HCT116 (cell line): ENCODE data around the gene DDAH1. TPM values are rescaled to one million over a fixed set of nuclear protein-coding genes. Genes with fewer than 3 reads are reported as not detected.

Experiments
- ATAC-seq: fragments of 200-7000 bp; cut with Tn5 transposase; 2 replicates; pipeline ENCODE4 v1.9.1; 2020; ENCODE audit warnings: mild to moderate bottlenecking, moderate library complexity
- BruUV-seq: library from RNA; stranded (reverse); fragments of 400-500 nt; replicated peaks from 2 replicates; lab custom pipeline; 2021; lab: Mats Ljungman, UMichigan
- CTCF ChIA-PET: fragments of 300-600 bp; sonication (Branson Sonifier 250); formaldehyde crosslinking; loops from one replicate; lab custom pipeline; 2021; ENCODE audit warnings: antibody characterized with exemption; lab: Charles Lee
- POLR2A ChIA-PET: fragments of 300-600, 350-600 bp; sonication (Branson Sonifier 250); formaldehyde crosslinking; loops from one replicate; lab custom pipeline; 2021; ENCODE audit warnings: antibody characterized with exemption; lab: Charles Lee
- RAD21 ChIA-PET, 2 experiments: fragments of 300-600 bp; sonication (Branson Sonifier 250); formaldehyde crosslinking; loops; one replicate each; lab custom pipeline; 2023; ENCODE audit warnings: low total read pairs in 2 of 2; ENCODE audit not compliant: uncharacterized antibody in 2 of 2, unreplicated experiment in 2 of 2, low non-redundant PET in 1 of 2; lab: Charles Lee
- DNase-seq: peaks from one replicate; pipeline ENCODE4 v3.0.0-alpha.2; 2010; ENCODE audit warnings: low read depth, low spot score
- H2AFZ ChIP-seq: fragments of 200-600 bp; shearing (Covaris generic), sonication (generic); 2 replicates; pipeline ENCODE4 v1.6.1; 2017; ENCODE audit warnings: low read depth, mixed run types, mixed read lengths, antibody characterized with exemption, low read length; ENCODE audit not compliant: poor library complexity, severe bottlenecking
- H3K27ac ChIP-seq: 2 replicates; pipeline ENCODE4 v1.5.1; 2012; ENCODE audit warnings: low read depth, low read length
- H3K27me3 ChIP-seq: fragments of 200-600 bp; sonication (generic); 2 replicates; pipeline ENCODE4 v1.6.1; 2016; ENCODE audit warnings: mixed run types, low read length, mixed read lengths; ENCODE audit not compliant: insufficient read depth
- H3K36me3 ChIP-seq, 2 experiments: fragments of 200-500 bp in 1 of 2; fragments of 200-600 bp in 1 of 2; sonication (Bioruptor generic) in 1 of 2; sonication (generic) in 1 of 2; 2 replicates each; pipeline versions ENCODE4 v1.5.1 to v1.6.1; 2014 to 2016; ENCODE audit warnings: low read length in 2 of 2, inconsistent platforms in 1 of 2, mixed read lengths in 1 of 2, mixed run types in 1 of 2; ENCODE audit not compliant: insufficient read depth in 2 of 2, control insufficient read depth in 1 of 2
- H3K4me1 ChIP-seq, 2 experiments: fragments of 200-600 bp in 1 of 2; sonication (generic) in 1 of 2; 2 replicates each; pipeline versions ENCODE4 v1.5.1 to v1.6.1; 2012 to 2017; ENCODE audit warnings: low read length in 2 of 2, inconsistent platforms in 1 of 2, mild to moderate bottlenecking in 1 of 2, mixed read lengths in 1 of 2, mixed run types in 1 of 2, moderate library complexity in 1 of 2; ENCODE audit not compliant: insufficient read depth in 2 of 2, control insufficient read depth in 1 of 2
- H3K4me2 ChIP-seq: fragments of 200-600 bp; sonication (generic); 2 replicates; pipeline ENCODE4 v1.6.1; 2017; ENCODE audit warnings: mixed run types, low read length, mixed read lengths
- H3K4me3 ChIP-seq, 2 experiments: fragments of 200-600 bp in 1 of 2; sonication (generic) in 1 of 2; replicated peaks in 1 of 2; 2 replicates each; pipeline ENCODE4 v1.5.1; 2011 to 2016; ENCODE audit warnings: low read length in 2 of 2, control low read depth in 1 of 2, low read depth in 1 of 2, mild to moderate bottlenecking in 1 of 2, mixed read lengths in 1 of 2, mixed run types in 1 of 2
- H3K79me2 ChIP-seq: fragments of 200-600 bp; sonication (generic); 2 replicates; pipeline ENCODE4 v1.6.1; 2017; ENCODE audit warnings: mild to moderate bottlenecking, mixed run types, low read length, moderate library complexity, mixed read lengths; ENCODE audit not compliant: insufficient read depth
- H3K9ac ChIP-seq: fragments of 200-600 bp; sonication (generic); 2 replicates; pipeline ENCODE4 v1.6.1; 2016; ENCODE audit warnings: low read length, mixed read lengths
- H3K9me2 ChIP-seq: fragments of 200-600 bp; sonication (generic), shearing (Covaris generic); 2 replicates; pipeline ENCODE4 v1.6.1; 2017; ENCODE audit warnings: mixed run types, mild to moderate bottlenecking, moderate library complexity; ENCODE audit not compliant: insufficient read depth
- H3K9me3 ChIP-seq, 2 experiments: fragments of 200-500 bp in 1 of 2; fragments of 200-600 bp in 1 of 2; sonication (Bioruptor generic) in 1 of 2; sonication (generic) in 1 of 2; 2 replicates each; pipeline ENCODE4 v1.6.1; 2014 to 2017; ENCODE audit warnings: low read length in 2 of 2, mixed read lengths in 2 of 2, inconsistent platforms in 1 of 2, low read depth in 1 of 2, mild to moderate bottlenecking in 1 of 2, mixed run types in 1 of 2, moderate library complexity in 1 of 2; ENCODE audit not compliant: control insufficient read depth in 1 of 2, insufficient read depth in 1 of 2
- H4K20me1 ChIP-seq: fragments of 200-600 bp; sonication (generic), shearing (Covaris generic); 2 replicates; pipeline ENCODE4 v1.6.1; 2017; ENCODE audit warnings: mixed run types, mild to moderate bottlenecking, moderate library complexity; ENCODE audit not compliant: insufficient read depth
- CBX3 ChIP-seq: IDR thresholded peaks from 2 replicates; pipeline ENCODE4 v1.6.1; 2012; ENCODE audit warnings: low read depth
- CEBPB ChIP-seq: IDR thresholded peaks from 2 replicates; pipeline ENCODE4 v1.6.1; 2012; ENCODE audit warnings: low read depth
- ELF1 ChIP-seq: IDR thresholded peaks from 2 replicates; pipeline ENCODE4 v1.6.1; 2012; ENCODE audit warnings: low read depth, borderline replicate concordance
- FOSL1 ChIP-seq: IDR thresholded peaks from 2 replicates; pipeline ENCODE4 v1.6.1; 2012; ENCODE audit warnings: low read depth
- JUND ChIP-seq: IDR thresholded peaks from 2 replicates; pipeline ENCODE4 v1.6.1; 2012
- SP1 ChIP-seq: IDR thresholded peaks from 2 replicates; pipeline ENCODE4 v1.6.1; 2012; ENCODE audit warnings: low read depth
- SRF ChIP-seq: IDR thresholded peaks from 2 replicates; pipeline ENCODE4 v1.6.1; 2012; ENCODE audit warnings: low read depth
- ZFX ChIP-seq: fragments of 450-650 bp; IDR thresholded peaks from 2 replicates; pipeline ENCODE4 v1.6.1; 2017
- intact Hi-C: fragments of 100-400 bp; cut with micrococcal nuclease; formaldehyde crosslinking; loops from 2 replicates; pipeline ENCODE4 v1.10.0; 2022
- total RNA-seq: library from RNA; stranded (reverse); gene quantifications from one replicate; pipeline ENCODE4 v1.2.1, GENCODE V29; 2021; ENCODE audit not compliant: unreplicated experiment
- TF ChIP-seq, protein P1 (sequence below): IDR thresholded peaks from 2 replicates; pipeline ENCODE4 v1.6.1; 2012

The DDAH1 gene
- total RNA-seq, 1 experiment from 2014 or later = 16.6 TPM

DNA sequence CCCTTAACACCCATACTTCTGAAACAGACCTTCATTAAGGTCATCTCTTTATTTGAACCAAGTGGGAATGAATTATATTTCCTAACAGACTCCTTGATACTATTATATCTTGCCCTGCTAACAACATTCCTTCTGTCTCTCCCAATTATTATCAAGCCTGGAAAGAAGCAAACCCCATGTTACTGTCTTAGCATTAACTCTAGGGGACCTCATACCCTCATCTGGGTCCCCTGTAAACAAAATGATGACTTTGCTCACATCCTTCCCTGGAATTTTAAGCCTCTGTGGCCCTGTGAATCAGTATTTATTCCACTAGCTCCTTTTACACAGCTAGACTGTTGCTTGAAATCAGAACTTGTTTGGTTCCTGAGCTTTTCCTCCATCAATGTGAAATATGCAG lies 150.2 kb downstream of the DDAH1 start:
- H3K36me3 ChIP-seq = no peaks in the 10 kb centered on the region
- H3K9me2 ChIP-seq = no peaks in the 10 kb centered on the region
- RAD21 ChIA-PET = no interaction called here
- no peak for ATAC-seq
- H3K4me2 ChIP-seq = peak overlapping the region; percentile 70
- POLR2A ChIA-PET = interaction anchor here (1.0 to 1.2 kb wide), 2 partner anchors 10 to 291 kb away, joined by 3 read pairs; no protein-coding TSS in a partner anchor
- no peak overlapping the region for H3K4me3 ChIP-seq
- no peaks in the 10 kb centered on the region for H4K20me1 ChIP-seq
- BruUV-seq = no TSS peak
- intact Hi-C loops = no loop called here
- H3K9me3 ChIP-seq = no peaks in the 10 kb centered on the region
- CTCF ChIA-PET = no interaction called here
- no peaks in the 10 kb centered on the region for H3K79me2 ChIP-seq
- H3K9ac ChIP-seq = peak overlapping the region; percentile 41
- TF ChIP-seq SRF = no peak; the same call in 1 of the 2 replicates
- no peak for TF ChIP-seq CEBPB
- TF ChIP-seq JUND = no peak
- H2AFZ ChIP-seq = no peak overlapping the region
- H3K4me1 ChIP-seq = peaks cover 12 to 30% of the 10 kb centered on the region in 2 experiments
- no peak overlapping the region for H3K27ac ChIP-seq
- DNase-seq = no peak
- no peaks in the 10 kb centered on the region for H3K27me3 ChIP-seq

DNA sequence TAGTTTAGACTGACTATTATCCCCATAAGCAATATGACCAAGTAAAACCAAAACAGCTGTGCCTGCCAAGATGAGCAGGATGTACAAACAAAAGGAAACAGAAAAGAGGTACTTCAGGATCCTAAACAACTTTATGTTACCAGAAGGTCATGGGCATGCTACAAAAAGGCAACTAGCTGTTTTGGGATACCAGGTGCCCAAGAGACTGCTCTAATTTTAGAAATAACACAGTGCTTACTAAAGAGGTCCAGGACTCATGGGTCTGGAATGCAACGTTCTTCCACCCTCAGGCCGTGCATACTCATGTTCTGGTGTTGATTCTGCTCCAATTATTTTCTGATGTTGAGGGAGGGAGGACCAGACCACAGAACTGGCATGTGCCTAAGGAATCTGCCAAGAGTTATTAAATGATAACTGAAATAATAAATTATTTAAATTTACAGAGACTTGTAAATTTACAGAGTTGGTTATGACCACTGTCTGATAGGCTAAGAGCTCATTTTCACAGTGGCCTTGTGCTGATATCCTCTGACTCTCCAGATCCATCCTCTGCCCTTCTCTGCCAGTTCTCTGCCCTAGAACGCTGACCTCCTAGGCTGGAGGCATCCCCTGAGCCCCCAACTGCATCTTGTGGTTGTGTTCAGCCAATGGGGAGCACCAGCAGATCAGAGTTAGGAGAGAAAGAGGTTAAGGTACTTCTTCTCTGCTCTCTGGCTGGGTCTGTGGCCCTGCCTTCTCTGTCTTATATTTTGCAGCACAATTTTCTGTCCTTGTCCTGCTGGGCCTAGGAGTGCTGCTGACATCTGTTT lies 150.9 kb downstream of the DDAH1 start:
- no peaks in the 10 kb centered on the region for H3K79me2 ChIP-seq
- TF ChIP-seq JUND (peak; percentile 66), ZFX (no peak), SP1 (0 out of 2 replicates have a peak, but pooled peaks have one; percentile 26), FOSL1 (peak; percentile 68), ELF1 (no peak), CBX3 (peak; percentile 13; the same call in 1 of the 2 replicates), SRF (peak; percentile 14; the same call in 1 of the 2 replicates)
- TF ChIP-seq, protein P1, sequence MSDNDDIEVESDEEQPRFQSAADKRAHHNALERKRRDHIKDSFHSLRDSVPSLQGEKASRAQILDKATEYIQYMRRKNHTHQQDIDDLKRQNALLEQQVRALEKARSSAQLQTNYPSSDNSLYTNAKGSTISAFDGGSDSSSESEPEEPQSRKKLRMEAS = peak; percentile 43; the same call in 1 of the 2 replicates
- DNase-seq (no peak), ATAC-seq (peak; percentile 93)
- no peaks in the 10 kb centered on the region for H3K9me3 ChIP-seq
- CTCF ChIA-PET = interaction anchor here (0.8 kb wide), 1 partner anchor 17 kb away, joined by 3 read pairs; no protein-coding TSS in a partner anchor
- intact Hi-C loops = no loop called here
- no TSS peak for BruUV-seq
- RAD21 ChIA-PET = no interaction called here
- H3K36me3 ChIP-seq = no peaks in the 10 kb centered on the region
- H3K4me3 ChIP-seq = peak overlapping the region in 1 of 2 experiments; percentile 19; a peak in 1 of 4 replicates
- no peaks in the 10 kb centered on the region for H3K27me3 ChIP-seq
- no peak overlapping the region for H2AFZ ChIP-seq
- no peaks in the 10 kb centered on the region for H3K9me2 ChIP-seq
- peaks cover 12 to 30% of the 10 kb centered on the region in 2 experiments for H3K4me1 ChIP-seq
- H4K20me1 ChIP-seq = no peaks in the 10 kb centered on the region
- H3K27ac ChIP-seq = no peak overlapping the region
- peak overlapping the region; percentile 41 for H3K9ac ChIP-seq
- H3K4me2 ChIP-seq = peak overlapping the region; percentile 70
- POLR2A ChIA-PET = no interaction called here
